Sigmoid colon (tissue), 7 donors: Measurements from ENCODE around the gene MAGOHB. TPM values are rescaled to one million over a fixed set of nuclear protein-coding genes. Genes with fewer than 3 reads are reported as not detected.

Experiments used
- DNase-seq: peaks from one replicate; pipeline ENCODE4 v3.0.0-alpha.2; 2019
- H3K27ac ChIP-seq, 4 donors: fragments of 200-600 bp; sonication (generic); one replicate each; pipeline ENCODE4 v1.5.1; 2016 to 2019; ENCODE audit warnings: mild to moderate bottlenecking in 1 of 4
- H3K27me3 ChIP-seq, 3 donors: fragments of 200-600 bp; sonication (generic); one replicate each; pipeline ENCODE4 v1.5.1; 2019; ENCODE audit warnings: mild to moderate bottlenecking in 1 of 3
- H3K36me3 ChIP-seq, 4 donors: fragments of 200-600 bp; sonication (generic); one replicate each; pipeline ENCODE4 v1.5.1; 2016 to 2019
- H3K4me1 ChIP-seq, 4 donors: fragments of 200-600 bp; sonication (generic); one replicate each; pipeline ENCODE4 v1.5.1; 2017 to 2019
- H3K4me3 ChIP-seq, 4 donors: fragments of 200-600 bp; sonication (generic); one replicate each; pipeline ENCODE4 v1.5.1; 2017 to 2019; ENCODE audit warnings: mild to moderate bottlenecking in 2 of 4, moderate library complexity in 1 of 4
- H3K9me3 ChIP-seq, 4 donors: fragments of 200-600 bp in 3 of 4; sonication (generic) in 3 of 4; one replicate each; pipeline versions ENCODE4 v1.5.1 to v1.6.1; 2013 to 2019
- CTCF ChIP-seq, 4 experiments: fragments of 450-650 bp in 3 of 4; fragments of 200-600 bp in 1 of 4; IDR thresholded peaks; one replicate each; pipeline ENCODE4 v1.5.1; 2016 to 2019; ENCODE audit warnings: antibody characterized with exemption in 4 of 4, mild to moderate bottlenecking in 3 of 4, moderate library complexity in 2 of 4
- EP300 ChIP-seq, 4 donors: sonication (generic); formaldehyde crosslinking; IDR thresholded peaks; one replicate each; pipeline ENCODE4 v1.6.1; 2017; ENCODE audit warnings: antibody characterized with exemption in 4 of 4
- POLR2A ChIP-seq, 2 donors: fragments of 450-650 bp; IDR thresholded peaks; one replicate each; pipeline ENCODE4 v1.6.1; 2016; ENCODE audit warnings: antibody characterized with exemption in 2 of 2, mild to moderate bottlenecking in 2 of 2, moderate library complexity in 2 of 2
- POLR2AphosphoS5 ChIP-seq, 4 donors: sonication (generic); formaldehyde crosslinking; IDR thresholded peaks; one replicate each; pipeline ENCODE4 v1.6.1; 2017; ENCODE audit warnings: antibody characterized with exemption in 4 of 4
- WGBS, 2 donors: extraction: QIAGEN DNeasy Blood & Tissue Kit; methylation state at CpG; one replicate each; pipeline ENCODE4 v1.1.7; 2013; 5-methylcytosine and 5-hydroxymethylcytosine counted together
- intact Hi-C: fragments of 100-400 bp; cut with DNase I; formaldehyde crosslinking; loops from one replicate; pipeline ENCODE4 v1.15.1; 2023
- polyA plus RNA-seq, 3 donors: library from polyadenylated mRNA; stranded (reverse); fragments of 200-250 nt; gene quantifications; one replicate each; pipeline ENCODE4 v1.2.3, GENCODE V29; 2013
- total RNA-seq, 4 donors: library from RNA; depleted of rRNA; stranded (reverse); fragments of >200 nt; gene quantifications; one replicate each; pipeline ENCODE4 v1.1.0, GENCODE V29; 2016
- donor health status: healthy with polysubstance abuse.
- donor health status: Bipolar disorder and iron deficiency.
- donor health status: healthy.

Gene MAGOHB
- total and polyA plus RNA-seq, 7 donors, result 8.6 to 25.7 (median 17.4) TPM

- no peak for DNase-seq
- Histone ChIP-seq H3K4me3 (no peak overlapping the region), H3K4me1 (no peaks in the 10 kb centered on the region), H3K27me3 (no peaks in the 10 kb centered on the region), H3K9me3 (no peaks in the 10 kb centered on the region), H3K36me3 (no peaks in the 10 kb centered on the region), H3K27ac (no peak overlapping the region)
- intact Hi-C loops, result no loop called here
- no peak for TF ChIP-seq EP300 (IDR thresholded peaks at IDR 0.05)
Observed at GRCh38 chr12:10623131-10623530, 9.7 kb upstream of the MAGOHB start.

GRCh38 chr12:10621278-10621677 lies 7.9 kb upstream of the MAGOHB start:
- intact Hi-C loops, result no loop called here
- DNase-seq, result no peak
- WGBS, 2 donors, result 84 to 94% methylated on average over 1 of the region's 1 CpG
- H3K27me3 ChIP-seq, result no peaks in the 10 kb centered on the region
- no peaks in the 10 kb centered on the region for H3K4me1 ChIP-seq
- no peaks in the 10 kb centered on the region for H3K9me3 ChIP-seq
- H3K27ac ChIP-seq, result no peak overlapping the region
- H3K36me3 ChIP-seq, result no peaks in the 10 kb centered on the region
- TF ChIP-seq CTCF (IDR thresholded peaks at IDR 0.05) (no peak), EP300 (IDR thresholded peaks at IDR 0.05) (no peak), POLR2A (IDR thresholded peaks at IDR 0.05) (no peak), POLR2AphosphoS5 (IDR thresholded peaks at IDR 0.05) (no peak)
- H3K4me3 ChIP-seq, result no peak overlapping the region

GRCh38 chr12:10620078-10620779 lies 6.8 kb upstream of the MAGOHB start:
- no peaks in the 10 kb centered on the region for H3K27me3 ChIP-seq
- intact Hi-C loops, result no loop called here
- TF ChIP-seq POLR2A (IDR thresholded peaks at IDR 0.05) (no peak), EP300 (IDR thresholded peaks at IDR 0.05) (no peak), CTCF (IDR thresholded peaks at IDR 0.05) (no peak), POLR2AphosphoS5 (IDR thresholded peaks at IDR 0.05) (no peak)
- H3K4me3 ChIP-seq, result no peak overlapping the region
- DNase-seq, result no peak
- no peaks in the 10 kb centered on the region for H3K36me3 ChIP-seq
- H3K27ac ChIP-seq, result no peak overlapping the region
- no peaks in the 10 kb centered on the region for H3K9me3 ChIP-seq
- WGBS, 2 donors, result 89% methylated on average over 10 of the region's 10 CpGs
- no peaks in the 10 kb centered on the region for H3K4me1 ChIP-seq

GRCh38 chr12:10618338-10618987 lies 5.1 kb upstream of the MAGOHB start:
- intact Hi-C loops, result no loop called here
- Histone ChIP-seq H3K36me3 (no peaks in the 10 kb centered on the region), H3K27me3 (no peaks in the 10 kb centered on the region), H3K4me1 (peaks cover 0 to 4% (median 2%) of the 10 kb centered on the region in 4 donors), H3K27ac (no peak overlapping the region), H3K4me3 (no peak overlapping the region), H3K9me3 (no peaks in the 10 kb centered on the region)
- TF ChIP-seq CTCF (IDR thresholded peaks at IDR 0.05) (no peak), EP300 (IDR thresholded peaks at IDR 0.05) (no peak), POLR2A (IDR thresholded peaks at IDR 0.05) (no peak), POLR2AphosphoS5 (IDR thresholded peaks at IDR 0.05) (no peak)
- DNase-seq, result no peak
- 90 to 91% methylated on average over 5 of the region's 5 CpGs for WGBS, 2 donors

- H3K4me3 ChIP-seq, result no peak overlapping the region
- no peak overlapping the region for H3K27ac ChIP-seq
- intact Hi-C loops, result no loop called here
- WGBS, 2 donors, result 93 to 94% methylated on average over 6 of the region's 6 CpGs
- no peaks in the 10 kb centered on the region for H3K36me3 ChIP-seq
- no peak for DNase-seq
- no peaks in the 10 kb centered on the region for H3K9me3 ChIP-seq
- H3K4me1 ChIP-seq, result peaks cover 0 to 4% (median 2%) of the 10 kb centered on the region in 4 donors
- TF ChIP-seq CTCF (IDR thresholded peaks at IDR 0.05), result no peak
- no peak for TF ChIP-seq POLR2A (IDR thresholded peaks at IDR 0.05)
- no peak for TF ChIP-seq POLR2AphosphoS5 (IDR thresholded peaks at IDR 0.05)
- no peak for TF ChIP-seq EP300 (IDR thresholded peaks at IDR 0.05)
- H3K27me3 ChIP-seq, result no peaks in the 10 kb centered on the region
Observed at GRCh38 chr12:10617863-10618262, 4.5 kb upstream of the MAGOHB start.
